Measurements from ENCODE around the gene MFGE8. TPM values are rescaled to one million over a fixed set of nuclear protein-coding genes. Genes with fewer than 3 reads are reported as not detected.
"Not testable (repeated sequence)": the region's sequence is repeated elsewhere in the genome, so short reads cannot be mapped to it uniquely, and the experiment has no call there.

MFGE8 gene
- total RNA-seq, 2 donors from 2014 or later = 31.3 to 38.6 TPM

GRCh38 chr15:88932875-88933330 is 19.7 kb upstream of the MFGE8 start:
- H3K9ac ChIP-seq (ENCODE audit: low read depth in 2 of 2, low read length in 2 of 2) = no peak overlapping the region
- no peak for DNase-seq
- H3K4me3 ChIP-seq = no peak overlapping the region
- H3K27me3 ChIP-seq = no peaks in the 10 kb centered on the region
- intact Hi-C loops (cut with DNase I) = no loop called here
- no peaks in the 10 kb centered on the region for H3K36me3 ChIP-seq
- no peaks in the 10 kb centered on the region for H3K9me3 ChIP-seq
- H3K4me1 ChIP-seq = no peaks in the 10 kb centered on the region
- H3K27ac ChIP-seq = no peak overlapping the region
- TF ChIP-seq CTCF (IDR thresholded peaks at IDR 0.05) = no peak

GRCh38 chr15:88932271-88932874 is 19.2 kb upstream of the MFGE8 start:
- intact Hi-C loops (cut with DNase I) = no loop called here
- H3K9me3 ChIP-seq = no peaks in the 10 kb centered on the region
- DNase-seq = no peak
- H3K9ac ChIP-seq (ENCODE audit: low read depth in 2 of 2, low read length in 2 of 2) = no peak overlapping the region
- no peaks in the 10 kb centered on the region for H3K36me3 ChIP-seq
- H3K27me3 ChIP-seq = no peaks in the 10 kb centered on the region
- H3K27ac ChIP-seq = no peak overlapping the region
- no peak for TF ChIP-seq CTCF (IDR thresholded peaks at IDR 0.05)
- H3K4me3 ChIP-seq = no peak overlapping the region
- no peaks in the 10 kb centered on the region for H3K4me1 ChIP-seq

GRCh38 chr15:88930579-88930978 is 17.4 kb upstream of the MFGE8 start:
- intact Hi-C loops (cut with DNase I) = no loop called here
- Histone ChIP-seq H3K27ac (no peak overlapping the region), H3K4me3 (no peak overlapping the region), H3K9ac (ENCODE audit: low read depth in 2 of 2, low read length in 2 of 2) (no peak overlapping the region), H3K36me3 (no peaks in the 10 kb centered on the region), H3K9me3 (no peaks in the 10 kb centered on the region), H3K4me1 (no peaks in the 10 kb centered on the region), H3K27me3 (no peaks in the 10 kb centered on the region)
- TF ChIP-seq CTCF (IDR thresholded peaks at IDR 0.05) = no peak
- DNase-seq = no peak

DNA sequence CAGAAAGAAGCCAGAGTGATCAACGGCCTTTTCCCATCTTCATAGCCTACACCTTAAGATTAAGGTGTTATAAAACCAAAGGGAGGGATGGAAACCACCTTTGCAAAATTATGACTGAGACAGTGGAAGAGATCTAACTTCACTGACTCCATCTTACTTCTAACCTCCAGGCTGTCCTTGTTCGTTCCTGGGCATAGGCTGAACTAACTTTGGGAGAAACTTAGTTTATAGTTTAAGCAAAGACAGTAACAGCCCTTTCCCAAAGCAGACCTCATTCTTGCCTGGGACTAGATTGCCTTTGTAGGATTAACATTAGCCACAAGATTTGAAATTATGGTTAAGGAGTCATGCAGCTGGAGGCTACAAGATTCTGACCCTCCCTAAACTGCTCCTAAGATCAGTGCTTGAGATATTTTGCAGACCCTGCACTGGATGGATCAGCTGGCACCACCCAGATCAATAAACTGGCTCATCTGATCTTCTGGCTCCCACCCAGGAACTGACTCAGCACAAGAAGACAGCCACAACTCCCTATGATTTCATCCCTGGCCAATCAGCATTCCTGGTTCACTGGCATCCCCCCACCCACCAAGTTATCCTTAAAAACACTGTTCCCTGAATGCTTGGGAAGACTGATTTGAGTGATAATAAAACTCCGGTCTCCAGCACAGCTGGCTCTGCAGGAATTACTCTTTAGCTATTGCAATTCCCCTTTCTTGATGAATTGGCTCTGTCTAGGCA is 16.3 kb upstream of the MFGE8 start:
- H3K9ac ChIP-seq (ENCODE audit: low read depth in 2 of 2, low read length in 2 of 2); H3K9me3 ChIP-seq; H3K27ac ChIP-seq; DNase-seq; H3K36me3 ChIP-seq; H3K4me3 ChIP-seq; H3K27me3 ChIP-seq; H3K4me1 ChIP-seq; intact Hi-C loops (cut with DNase I): not testable (repeated sequence)

DNA sequence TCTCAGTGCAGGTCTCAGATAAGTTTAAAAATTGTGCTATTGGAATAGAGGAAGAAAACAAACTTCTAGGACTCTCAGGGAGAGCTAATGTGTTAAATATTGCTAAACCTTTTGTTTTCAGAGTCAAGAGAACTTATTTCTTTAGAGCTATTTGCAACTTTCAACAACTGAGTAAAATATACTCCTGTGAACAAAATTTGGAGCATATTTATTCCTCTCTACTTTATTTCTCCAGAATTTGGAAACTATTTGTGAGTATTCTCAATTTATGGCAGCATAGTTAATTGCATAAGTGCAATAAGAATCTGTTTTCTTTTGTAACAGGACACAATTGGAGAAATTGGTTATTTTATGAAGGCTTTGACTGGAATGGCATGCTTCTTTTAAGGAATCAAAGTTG is 15.0 kb upstream of the MFGE8 start:
- H3K4me3 ChIP-seq; H3K9me3 ChIP-seq; H3K27me3 ChIP-seq; H3K27ac ChIP-seq; H3K4me1 ChIP-seq; H3K36me3 ChIP-seq; intact Hi-C loops (cut with DNase I); DNase-seq; H3K9ac ChIP-seq (ENCODE audit: low read depth in 2 of 2, low read length in 2 of 2): not testable (repeated sequence)

- H3K27ac ChIP-seq; H3K36me3 ChIP-seq; H3K4me1 ChIP-seq; H3K9me3 ChIP-seq; DNase-seq; H3K9ac ChIP-seq (ENCODE audit: low read depth in 2 of 2, low read length in 2 of 2); H3K27me3 ChIP-seq; H3K4me3 ChIP-seq; intact Hi-C loops (cut with DNase I): not testable (repeated sequence)
Measured at GRCh38 chr15:88925648-88926047, 12.5 kb upstream of the MFGE8 start.

- intact Hi-C loops (cut with DNase I); DNase-seq: not testable (repeated sequence)
Measured at GRCh38 chr15:88920892-88921435, 7.8 kb upstream of the MFGE8 start.

More at GRCh38 chr15:88920892-88921435, 7.8 kb upstream of the MFGE8 start:
- H3K9me3 ChIP-seq; H3K4me3 ChIP-seq; H3K9ac ChIP-seq (ENCODE audit: low read depth in 2 of 2, low read length in 2 of 2); H3K36me3 ChIP-seq; H3K27ac ChIP-seq; H3K27me3 ChIP-seq; H3K4me1 ChIP-seq: not testable (repeated sequence)
